Right atrium auricular region (tissue), 2 donors: ENCODE data around the gene RAB29. TPM values are rescaled to one million over a fixed set of nuclear protein-coding genes. Genes with fewer than 3 reads are reported as not detected.

Experiments used
- DNase-seq: peaks from one replicate; pipeline ENCODE4 v3.0.0-alpha.2; 2019; ENCODE audit warnings: low spot score
- H3K27ac ChIP-seq, 2 donors: fragments of 200-600 bp; sonication (generic); 1 replicate in 1 of 2; 2 replicates in 1 of 2; pipeline ENCODE4 v1.5.1; 2016 to 2019
- H3K27me3 ChIP-seq, 2 donors: fragments of 200-600 bp; sonication (generic); one replicate each; pipeline versions ENCODE4 v1.5.1 to v1.6.0; 2017 to 2019
- H3K36me3 ChIP-seq: fragments of 200-600 bp; sonication (generic); one replicate; pipeline ENCODE4 v1.5.1; 2016
- H3K4me1 ChIP-seq, 2 donors: fragments of 200-600 bp; sonication (generic); one replicate each; pipeline versions ENCODE4 v1.5.1 to v1.6.0; 2017 to 2019
- H3K4me3 ChIP-seq, 2 donors: fragments of 200-600 bp; sonication (generic); 1 replicate in 1 of 2; 2 replicates in 1 of 2; pipeline ENCODE4 v1.5.1; 2017 to 2019; ENCODE audit warnings: mild to moderate bottlenecking in 1 of 2, moderate library complexity in 1 of 2
- H3K9me3 ChIP-seq, 2 donors: fragments of 200-600 bp; sonication (generic); one replicate each; pipeline ENCODE4 v1.5.1; 2019
- CTCF ChIP-seq, 2 donors: fragments of 200-600 bp; sonication (generic); IDR thresholded peaks; one replicate each; pipeline ENCODE4 v1.5.1; 2019; ENCODE audit warnings: antibody characterized with exemption in 2 of 2
- total RNA-seq, 2 donors: library from RNA; depleted of rRNA; stranded (reverse); fragments of >200 nt; gene quantifications; one replicate each; pipeline ENCODE4 v1.1.0, GENCODE V29; 2016

Gene RAB29
- total RNA-seq, 2 donors from 2014 or later = 17.7 to 18.6 TPM

GRCh38 chr1:205741681-205742080, 33.6 kb downstream of the RAB29 start:
- Histone ChIP-seq H3K27ac (no peak overlapping the region), H3K36me3 (no peaks in the 10 kb centered on the region), H3K27me3 (no peaks in the 10 kb centered on the region), H3K4me1 (peaks cover 0 to 32% of the 10 kb centered on the region in 2 donors), H3K9me3 (no peaks in the 10 kb centered on the region), H3K4me3 (no peak overlapping the region)
- no peak for DNase-seq
- no peak for TF ChIP-seq CTCF (IDR thresholded peaks at IDR 0.05)

- Histone ChIP-seq H3K36me3 (peaks cover 6% of the 10 kb centered on the region), H3K9me3 (no peaks in the 10 kb centered on the region), H3K27ac (no peak overlapping the region), H3K27me3 (no peaks in the 10 kb centered on the region), H3K4me3 (no peak overlapping the region), H3K4me1 (peaks cover 0 to 13% of the 10 kb centered on the region in 2 donors)
- DNase-seq = no peak
- TF ChIP-seq CTCF (IDR thresholded peaks at IDR 0.05) = no peak
These were observed 35.7 kb downstream of the RAB29 start for GRCh38 chr1:205739348-205740160.

- H3K27ac ChIP-seq = no peak overlapping the region
- TF ChIP-seq CTCF (IDR thresholded peaks at IDR 0.05) = no peak
- no peaks in the 10 kb centered on the region for H3K9me3 ChIP-seq
- no peak overlapping the region for H3K4me3 ChIP-seq
- no peaks in the 10 kb centered on the region for H3K27me3 ChIP-seq
- peaks cover 0 to 11% of the 10 kb centered on the region in 2 donors for H3K4me1 ChIP-seq
- H3K36me3 ChIP-seq = peaks cover 6% of the 10 kb centered on the region
- no peak for DNase-seq
These were observed 40.1 kb downstream of the RAB29 start for GRCh38 chr1:205735218-205735617.

- Histone ChIP-seq H3K4me1 (peaks cover 0 to 10% of the 10 kb centered on the region in 2 donors), H3K27me3 (no peaks in the 10 kb centered on the region), H3K27ac (no peak overlapping the region), H3K9me3 (no peaks in the 10 kb centered on the region), H3K4me3 (no peak overlapping the region), H3K36me3 (peaks cover 13% of the 10 kb centered on the region)
- TF ChIP-seq CTCF (IDR thresholded peaks at IDR 0.05) = no peak
- no peak for DNase-seq
These were observed 41.7 kb downstream of the RAB29 start for GRCh38 chr1:205733438-205734175.

GRCh38 chr1:205729945-205730610, 45.2 kb downstream of the RAB29 start:
- Histone ChIP-seq H3K4me1 (peaks cover 0 to 14% of the 10 kb centered on the region in 2 donors), H3K36me3 (peaks cover 24% of the 10 kb centered on the region), H3K27ac (no peak overlapping the region), H3K27me3 (no peaks in the 10 kb centered on the region), H3K9me3 (no peaks in the 10 kb centered on the region), H3K4me3 (no peak overlapping the region)
- no peak for DNase-seq
- TF ChIP-seq CTCF (IDR thresholded peaks at IDR 0.05) = no peak
